GM21825 (cell line): ENCODE data around the gene KRTAP20-2.

Experiments used
- ATAC-seq: cut with Tn5 transposase; IDR thresholded peaks from one replicate; pipeline ENCODE4 v1.9.1; 2021; ENCODE audit warnings: mild to moderate bottlenecking, moderate library complexity; ENCODE audit not compliant: unreplicated experiment

Gene KRTAP20-2

GRCh38 chr21:30634906-30635305, at the start of gene KRTAP20-2:
Gene KRTAP20-2, plus strand, starts transcription at chr21:30635206. Its CDS starts 58 bp downstream, at chr21:30635264.
- ATAC-seq, result no peak

DNA sequence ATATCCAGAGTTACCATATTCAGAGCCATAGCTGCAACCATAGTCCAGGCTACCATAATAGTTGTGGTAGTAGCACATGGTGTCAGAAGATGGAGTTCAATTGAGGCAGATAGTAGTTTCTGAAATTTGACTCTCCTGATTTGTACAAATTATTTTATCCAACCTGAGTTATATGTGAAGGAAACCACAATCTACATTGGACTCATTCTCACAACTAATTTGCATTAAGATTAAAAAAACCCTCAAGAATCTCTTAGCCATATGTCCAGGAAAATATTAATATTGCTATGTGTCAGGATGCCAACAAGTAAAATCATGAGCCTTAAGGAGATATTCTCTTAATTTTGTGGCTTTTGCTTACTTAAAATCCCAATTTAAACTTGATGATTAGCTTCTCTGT, 44.7 kb upstream of the KRTAP20-2 start, which contains the start of gene KRTAP22-2:
Gene KRTAP22-2, minus strand, starts transcription at position 101 of the 400 bp plus-strand sequence.
- ATAC-seq, result no peak

DNA sequence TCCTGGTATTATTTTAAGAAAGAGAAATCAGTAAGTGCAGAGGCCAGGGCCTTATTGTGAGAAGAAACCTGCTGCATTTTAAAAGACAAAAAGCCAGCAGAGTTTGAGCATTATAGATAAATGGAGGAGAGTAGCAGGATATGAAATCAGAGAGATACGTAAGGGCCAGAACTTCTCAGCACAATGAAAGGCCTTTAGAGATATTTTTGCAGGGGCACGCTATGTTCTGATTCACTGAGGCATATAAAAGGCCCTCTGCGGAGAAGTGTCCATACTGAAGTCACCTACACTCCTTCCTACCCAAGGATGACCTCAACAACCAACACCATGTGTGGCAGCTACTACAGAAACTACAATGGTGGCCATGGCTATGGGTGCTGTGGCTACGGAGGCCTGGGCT, 42.9 kb upstream of the KRTAP20-2 start, which contains the start of gene KRTAP6-3:
Gene KRTAP6-3, plus strand, starts transcription at position 301 of the 400 bp plus-strand sequence. Its CDS starts 6 bp downstream, at position 307.
- no peak for ATAC-seq

- no peak for ATAC-seq
Observed at GRCh38 chr21:30598802-30599201, 36.2 kb upstream of the KRTAP20-2 start, which contains the start of gene KRTAP6-2. Gene KRTAP6-2, minus strand, starts transcription at chr21:30598902. Its CDS starts 28 bp downstream, at chr21:30598874.

GRCh38 chr21:30600787-30601186, 34.2 kb upstream of the KRTAP20-2 start, which contains the start of gene KRTAP22-1:
Gene KRTAP22-1, plus strand, starts transcription at chr21:30601087.
- no peak for ATAC-seq

DNA sequence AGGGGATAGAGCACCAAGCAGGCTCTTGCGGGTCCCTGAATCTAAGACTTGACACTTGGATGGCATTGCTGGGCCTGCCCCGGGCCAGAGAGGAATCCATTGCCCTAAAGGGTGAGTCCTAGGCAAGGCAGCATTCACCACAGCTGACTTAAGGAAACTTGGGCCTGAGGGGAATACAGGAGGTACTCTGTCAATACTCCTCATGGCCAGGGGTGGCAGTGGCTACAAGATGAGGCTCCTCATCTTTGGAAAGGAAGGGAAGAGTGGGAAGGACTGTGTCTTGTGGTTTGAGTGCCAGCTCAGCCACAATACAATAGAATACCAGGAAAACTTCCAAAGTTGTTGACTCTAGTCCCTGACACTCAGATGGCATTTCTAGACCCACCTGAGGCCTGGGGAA, 29.0 kb upstream of the KRTAP20-2 start:
- no peak for ATAC-seq

GRCh38 chr21:30612132-30612531, 22.9 kb upstream of the KRTAP20-2 start:
- no peak for ATAC-seq

DNA sequence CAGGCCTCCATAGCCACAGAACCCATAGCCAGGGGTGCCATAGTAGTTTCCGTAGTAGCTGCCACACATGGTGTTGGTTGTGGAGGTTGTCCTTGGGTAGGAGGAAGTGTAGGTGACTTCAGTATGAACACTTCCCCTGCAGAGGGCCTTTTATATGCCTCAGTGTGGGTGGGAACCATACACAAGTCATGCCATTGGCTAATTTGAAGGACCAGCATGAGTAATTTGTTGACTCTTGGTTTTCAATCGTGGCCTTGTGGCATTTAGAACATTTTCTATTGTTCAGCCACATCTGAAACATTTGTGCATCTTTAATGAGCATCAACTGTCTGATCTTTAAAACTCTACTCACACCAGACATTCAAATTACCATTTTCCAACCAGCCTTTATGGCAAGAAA, 21.2 kb upstream of the KRTAP20-2 start, which contains the start of gene KRTAP6-1:
Gene KRTAP6-1, minus strand, starts transcription at position 95 of the 400 bp plus-strand sequence. Its CDS starts 26 bp downstream, at position 69.
- no peak for ATAC-seq

DNA sequence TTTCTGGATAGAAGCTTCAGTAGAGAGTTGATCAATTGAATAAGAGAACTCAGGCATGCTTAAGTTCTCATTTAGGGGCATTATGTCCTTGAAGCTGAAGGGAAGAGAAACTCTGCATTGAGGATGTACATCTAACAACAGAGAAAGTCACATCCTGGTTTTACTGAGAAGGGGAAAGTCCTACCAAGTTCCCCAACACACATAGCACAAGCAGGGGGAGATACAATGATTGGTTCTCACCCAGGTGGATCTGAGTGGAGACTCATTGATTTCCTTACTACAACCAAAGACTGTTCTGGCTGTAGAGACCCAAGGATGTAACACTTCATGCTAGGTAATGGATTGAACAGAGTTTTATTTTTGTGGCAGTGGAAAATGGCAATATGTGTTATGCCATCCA, 19.8 kb upstream of the KRTAP20-2 start:
- no peak for ATAC-seq

- no peak for ATAC-seq
Observed at GRCh38 chr21:30616125-30616524, 18.9 kb upstream of the KRTAP20-2 start, which contains the start of gene KRTAP20-1. Gene KRTAP20-1, plus strand, starts transcription at chr21:30616425. Its CDS starts 30 bp downstream, at chr21:30616455.

DNA sequence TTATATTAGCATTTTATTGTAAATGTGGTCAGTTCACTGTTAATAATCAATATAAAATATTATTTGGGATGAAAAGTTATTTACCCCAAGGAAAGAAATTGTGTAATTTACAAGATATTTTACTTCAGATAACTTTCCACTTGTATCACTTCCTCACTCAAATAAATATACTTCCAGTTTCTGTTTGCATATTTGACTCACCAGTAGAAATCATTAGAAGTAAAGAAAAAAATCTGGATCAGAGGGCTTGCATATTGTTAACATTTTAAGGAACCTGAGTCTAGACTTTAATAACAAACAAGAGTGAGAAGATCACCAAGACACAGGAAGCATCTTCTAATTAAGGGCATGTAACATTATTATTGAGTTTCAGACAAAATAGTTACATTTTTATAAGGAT, 14.9 kb upstream of the KRTAP20-2 start:
- ATAC-seq, result no peak

- ATAC-seq, result no peak
Observed at GRCh38 chr21:30620522-30620921, 14.5 kb upstream of the KRTAP20-2 start, which contains the start of gene KRTAP20-4. Gene KRTAP20-4, plus strand, starts transcription at chr21:30620627.

DNA sequence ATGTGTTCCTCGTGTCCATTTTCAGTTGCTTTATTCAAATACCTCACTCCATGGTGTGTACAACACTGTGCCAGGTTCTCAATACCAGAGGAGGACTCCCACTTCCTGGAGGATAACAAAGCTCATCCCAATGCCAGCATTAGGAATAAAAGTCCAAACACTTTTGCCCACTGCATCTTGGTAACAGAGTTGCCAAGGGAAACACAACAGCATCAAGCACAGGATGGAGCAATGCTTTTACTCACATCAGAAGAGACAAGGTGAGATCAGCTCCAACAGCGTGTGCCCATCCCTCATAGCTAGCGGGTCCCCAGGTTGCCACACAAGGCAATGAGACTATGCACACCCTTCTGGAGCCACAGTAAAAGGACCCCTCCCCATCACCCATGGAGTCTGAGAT, 11.6 kb upstream of the KRTAP20-2 start:
- no peak for ATAC-seq

DNA sequence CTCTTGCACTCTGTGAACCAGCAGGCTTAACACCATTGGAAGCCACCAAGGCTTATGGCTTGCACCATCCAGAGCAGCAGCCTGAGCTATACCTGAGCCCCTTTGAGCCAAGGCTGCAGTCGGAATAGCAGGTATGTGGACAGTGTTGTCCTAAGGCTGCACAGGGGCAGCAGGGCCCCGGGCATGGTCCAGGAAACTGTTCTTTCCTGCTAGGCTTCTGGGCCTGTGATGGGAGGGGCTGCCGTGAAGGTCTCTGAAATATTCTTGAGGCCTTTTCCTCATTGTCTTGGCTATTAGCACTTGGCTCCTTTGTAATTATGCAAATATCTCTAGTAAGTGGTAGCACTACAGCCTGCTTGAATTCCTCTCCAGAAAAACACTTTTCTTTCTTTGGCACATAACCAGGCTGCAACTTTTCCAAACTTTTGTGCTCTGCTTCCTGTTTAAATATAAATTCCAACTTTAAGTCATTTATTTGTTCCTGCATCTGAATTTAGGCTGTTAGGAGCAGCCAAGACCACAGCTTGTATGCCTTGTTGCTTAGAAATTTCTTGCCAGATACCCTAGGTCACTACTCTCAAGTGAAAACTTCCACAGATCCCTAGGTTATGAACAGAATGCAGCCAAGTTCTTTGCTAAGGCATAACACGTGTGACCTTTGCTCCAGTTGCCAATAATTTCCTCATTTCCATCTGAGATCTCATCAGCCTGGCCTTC, 9.4 kb upstream of the KRTAP20-2 start:
- no peak for ATAC-seq

- no peak for ATAC-seq
Observed at GRCh38 chr21:30628109-30628508, 6.9 kb upstream of the KRTAP20-2 start.

- ATAC-seq, result no peak
Observed at GRCh38 chr21:30629200-30629599, 5.8 kb upstream of the KRTAP20-2 start.

DNA sequence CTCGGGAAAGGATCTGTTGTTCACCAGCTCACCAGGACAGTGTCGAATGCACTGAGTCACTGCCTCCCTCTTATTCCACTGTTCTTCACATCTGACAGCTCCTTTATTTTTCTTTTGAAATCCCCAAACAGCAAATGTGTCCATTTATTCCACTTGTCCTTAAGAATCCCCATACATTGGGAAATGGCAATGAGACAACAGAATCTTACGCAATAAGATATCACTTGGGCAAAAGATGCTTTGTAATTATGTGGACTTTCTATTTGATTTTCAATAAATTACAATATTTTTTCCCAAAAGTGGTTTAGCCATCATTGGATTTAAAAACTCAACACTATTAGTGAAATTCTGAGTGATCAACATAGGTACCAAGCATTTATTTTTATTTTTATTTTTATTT, 3.7 kb downstream of the KRTAP20-2 start:
- ATAC-seq, result no peak

DNA sequence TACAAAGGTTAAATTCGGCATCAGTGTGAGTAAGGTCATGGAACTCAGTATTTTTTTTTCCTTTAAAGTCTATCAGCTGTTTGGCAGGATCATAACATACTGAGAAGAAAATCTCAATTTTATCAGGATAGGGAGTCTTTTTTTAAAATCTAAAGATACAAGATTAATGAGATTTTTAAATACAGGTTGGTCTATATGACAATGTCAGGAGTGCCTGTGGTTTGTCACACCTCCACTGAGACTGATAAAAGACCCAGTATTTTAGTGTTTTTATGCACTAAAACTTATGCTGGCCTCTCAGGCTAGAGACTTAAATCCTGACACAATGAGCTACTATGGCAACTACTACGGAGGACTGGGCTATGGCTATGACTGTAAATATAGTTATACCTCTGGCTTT, 7.6 kb downstream of the KRTAP20-2 start, which contains the start of gene KRTAP20-3:
Gene KRTAP20-3, plus strand, starts transcription at position 301 of the 400 bp plus-strand sequence.
- ATAC-seq, result no peak

GRCh38 chr21:30646904-30647414, 12.0 kb downstream of the KRTAP20-2 start:
- ATAC-seq, result no peak

DNA sequence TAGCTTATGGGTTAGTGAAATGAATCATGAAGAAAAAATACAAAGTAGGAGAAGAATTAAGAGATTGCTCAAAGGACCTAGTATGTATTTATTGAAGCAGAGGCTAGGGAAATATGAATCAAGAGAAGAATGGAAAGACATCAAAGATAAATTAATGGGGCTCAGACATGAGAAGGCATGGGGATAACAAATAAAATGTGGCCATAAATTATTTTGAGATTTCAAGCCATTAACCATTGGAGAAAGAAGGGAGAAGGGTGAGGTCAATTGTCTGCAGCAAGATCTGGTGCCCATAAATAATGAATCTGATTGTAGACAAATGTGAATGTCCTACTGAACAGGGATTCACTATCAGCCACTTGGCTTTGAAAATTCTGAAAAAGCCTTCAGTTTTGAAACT, 17.9 kb downstream of the KRTAP20-2 start:
- ATAC-seq, result no peak

DNA sequence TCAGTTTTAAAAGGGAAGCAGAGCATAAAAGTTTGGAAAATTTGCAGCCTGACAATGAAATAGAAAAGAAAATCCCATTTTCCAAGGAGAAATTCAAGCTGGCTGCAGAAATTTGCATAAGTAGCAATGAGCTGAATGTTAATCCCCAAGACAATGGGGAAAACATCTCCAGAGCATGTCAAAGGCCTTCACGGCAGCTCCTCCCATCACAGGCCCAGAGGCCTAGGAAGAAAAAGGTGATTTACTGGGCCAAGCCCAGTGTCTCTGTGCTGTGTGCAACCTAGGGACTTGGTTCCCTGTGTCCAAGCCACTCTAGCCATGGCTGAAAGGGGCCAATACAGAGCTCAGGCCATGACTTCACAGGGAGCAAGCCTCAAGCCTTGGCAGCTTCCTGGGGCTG, 33.8 kb downstream of the KRTAP20-2 start:
- ATAC-seq, result no peak
